Upper lobe of left lung (tissue), 4 donors: ENCODE data around the gene STRBP.
"Not testable (repeated sequence)": the region's sequence is repeated elsewhere in the genome, so short reads cannot be mapped to it uniquely, and the experiment has no call there.

Experiments used
- POLR2A ChIP-seq, 4 donors: fragments of 450-650 bp; IDR thresholded peaks; one replicate each; pipeline ENCODE4 v1.5.1; 2016 to 2017; ENCODE audit warnings: antibody characterized with exemption in 4 of 4, mild to moderate bottlenecking in 2 of 4
- TF ChIP-seq, protein P1 (sequence below), 6 experiments: fragments of 450-650 bp in 4 of 6; fragments of 200-600 bp in 2 of 6; sonication (generic) in 2 of 6; IDR thresholded peaks; one replicate each; pipeline ENCODE4 v1.5.1; 2016 to 2019; ENCODE audit warnings: antibody characterized with exemption in 6 of 6

DNA sequence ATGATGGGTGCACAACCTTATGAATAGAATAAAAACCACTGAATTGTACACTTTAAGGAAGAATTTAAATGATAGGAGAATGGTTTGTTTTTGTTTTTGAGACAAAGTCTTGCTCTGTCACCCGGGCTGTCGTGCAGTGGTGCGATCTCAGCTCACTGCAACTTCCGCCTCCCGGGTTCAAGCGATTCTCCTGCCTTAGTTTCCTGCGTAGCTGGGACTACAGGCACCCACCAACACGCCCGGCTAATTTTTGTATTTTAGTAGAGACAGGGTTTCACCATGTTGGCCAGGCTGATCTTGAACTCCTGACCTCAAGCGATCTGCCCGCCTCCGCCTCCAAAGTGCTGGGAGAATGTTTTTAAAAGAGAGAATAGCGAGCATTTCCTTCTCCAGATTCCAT is 33.5 kb upstream of the STRBP start:
- TF ChIP-seq, protein P1, sequence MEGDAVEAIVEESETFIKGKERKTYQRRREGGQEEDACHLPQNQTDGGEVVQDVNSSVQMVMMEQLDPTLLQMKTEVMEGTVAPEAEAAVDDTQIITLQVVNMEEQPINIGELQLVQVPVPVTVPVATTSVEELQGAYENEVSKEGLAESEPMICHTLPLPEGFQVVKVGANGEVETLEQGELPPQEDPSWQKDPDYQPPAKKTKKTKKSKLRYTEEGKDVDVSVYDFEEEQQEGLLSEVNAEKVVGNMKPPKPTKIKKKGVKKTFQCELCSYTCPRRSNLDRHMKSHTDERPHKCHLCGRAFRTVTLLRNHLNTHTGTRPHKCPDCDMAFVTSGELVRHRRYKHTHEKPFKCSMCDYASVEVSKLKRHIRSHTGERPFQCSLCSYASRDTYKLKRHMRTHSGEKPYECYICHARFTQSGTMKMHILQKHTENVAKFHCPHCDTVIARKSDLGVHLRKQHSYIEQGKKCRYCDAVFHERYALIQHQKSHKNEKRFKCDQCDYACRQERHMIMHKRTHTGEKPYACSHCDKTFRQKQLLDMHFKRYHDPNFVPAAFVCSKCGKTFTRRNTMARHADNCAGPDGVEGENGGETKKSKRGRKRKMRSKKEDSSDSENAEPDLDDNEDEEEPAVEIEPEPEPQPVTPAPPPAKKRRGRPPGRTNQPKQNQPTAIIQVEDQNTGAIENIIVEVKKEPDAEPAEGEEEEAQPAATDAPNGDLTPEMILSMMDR (IDR thresholded peaks at IDR 0.05), result not testable (repeated sequence)
- not testable (repeated sequence) for TF ChIP-seq POLR2A (IDR thresholded peaks at IDR 0.05)
